ENCODE data around the gene DAZL.

DNA sequence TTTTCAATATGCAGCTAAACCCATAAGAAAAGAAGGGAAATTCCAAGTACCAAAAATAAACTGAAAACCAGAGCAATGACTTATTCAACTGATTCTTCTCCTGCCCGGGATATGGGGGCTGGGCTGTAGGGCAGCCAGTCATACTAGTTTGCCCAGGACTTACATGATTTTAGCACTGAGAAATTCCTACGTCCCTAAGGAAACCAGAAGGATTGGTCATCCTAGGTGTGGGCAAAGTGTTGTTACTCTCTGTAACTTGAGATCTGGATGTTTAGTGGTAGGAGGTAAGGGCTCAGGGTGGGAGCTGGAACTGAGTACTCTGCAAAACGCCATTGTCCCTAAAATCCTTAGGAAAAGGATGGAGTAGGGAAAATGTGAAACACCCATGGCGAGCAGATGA, 1.2 kb upstream of the DAZL start:
- TF ChIP-seq, protein P1, sequence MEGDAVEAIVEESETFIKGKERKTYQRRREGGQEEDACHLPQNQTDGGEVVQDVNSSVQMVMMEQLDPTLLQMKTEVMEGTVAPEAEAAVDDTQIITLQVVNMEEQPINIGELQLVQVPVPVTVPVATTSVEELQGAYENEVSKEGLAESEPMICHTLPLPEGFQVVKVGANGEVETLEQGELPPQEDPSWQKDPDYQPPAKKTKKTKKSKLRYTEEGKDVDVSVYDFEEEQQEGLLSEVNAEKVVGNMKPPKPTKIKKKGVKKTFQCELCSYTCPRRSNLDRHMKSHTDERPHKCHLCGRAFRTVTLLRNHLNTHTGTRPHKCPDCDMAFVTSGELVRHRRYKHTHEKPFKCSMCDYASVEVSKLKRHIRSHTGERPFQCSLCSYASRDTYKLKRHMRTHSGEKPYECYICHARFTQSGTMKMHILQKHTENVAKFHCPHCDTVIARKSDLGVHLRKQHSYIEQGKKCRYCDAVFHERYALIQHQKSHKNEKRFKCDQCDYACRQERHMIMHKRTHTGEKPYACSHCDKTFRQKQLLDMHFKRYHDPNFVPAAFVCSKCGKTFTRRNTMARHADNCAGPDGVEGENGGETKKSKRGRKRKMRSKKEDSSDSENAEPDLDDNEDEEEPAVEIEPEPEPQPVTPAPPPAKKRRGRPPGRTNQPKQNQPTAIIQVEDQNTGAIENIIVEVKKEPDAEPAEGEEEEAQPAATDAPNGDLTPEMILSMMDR (IDR thresholded peaks at IDR 0.05) = no peak
- TF ChIP-seq POLR2A (IDR thresholded peaks at IDR 0.05) (no peak), POLR2AphosphoS5 (IDR thresholded peaks at IDR 0.05; ENCODE audit: insufficient read depth in 1 of 2, low read depth in 1 of 2) (no peak)
